Caki2 (cell line): ENCODE results near the gene SPATA4. TPM values are rescaled to one million over a fixed set of nuclear protein-coding genes. Genes with fewer than 3 reads are reported as not detected.
A peak's percentile ranks its signal among the peaks of the same experiment; 100 is the strongest.
"Not testable (repeated sequence)": the region's sequence is repeated elsewhere in the genome, so short reads cannot be mapped to it uniquely, and the experiment has no call there.

Source experiments
- DNase-seq: peaks from one replicate; pipeline ENCODE4 v3.0.0-alpha.2; 2015; ENCODE audit warnings: low read depth
- in situ Hi-C: cut with HindIII; loops from 2 replicates; pipeline ENCODE4 v1.10.0; 2016; ENCODE audit warnings: low sequenced_read_pairs, low pct_unique_long_range_greater_than_20kb, mixed read lengths
- total RNA-seq: library from RNA; depleted of rRNA; stranded (reverse); fragments of >200 nt; shearing (Covaris generic); gene quantifications from 2 replicates; pipeline ENCODE4 v1.2.3, GENCODE V29; 2014; ENCODE audit warnings: low replicate concordance; rRNA removed

SPATA4 gene
- total RNA-seq = not detected in 2 replicates

- in situ Hi-C loops = no loop called here
- DNase-seq = peak; percentile 86
These were observed at the start of gene SPATA4 for GRCh38 chr4:176195184-176195978. TSS of gene SPATA4 (minus strand) at chr4:176195585. CDS start at chr4:176195562, 23 bp downstream.

GRCh38 chr4:176242764-176243347 is 47.5 kb upstream of the SPATA4 start:
- no peak for DNase-seq
- in situ Hi-C loops = no loop called here

GRCh38 chr4:176241703-176242102 is 46.3 kb upstream of the SPATA4 start:
- in situ Hi-C loops = no loop called here

GRCh38 chr4:176238826-176239225 is 43.4 kb upstream of the SPATA4 start:
- in situ Hi-C loops = no loop called here
- no peak for DNase-seq

More at GRCh38 chr4:176241703-176242102, 46.3 kb upstream of the SPATA4 start:
- DNase-seq = no peak

GRCh38 chr4:176238157-176238610 is 42.8 kb upstream of the SPATA4 start:
- in situ Hi-C loops = no loop called here
- DNase-seq = no peak

- in situ Hi-C loops = no loop called here
- DNase-seq = no peak
These were observed 41.6 kb upstream of the SPATA4 start for GRCh38 chr4:176236946-176237345.

- in situ Hi-C loops = no loop called here
- no peak for DNase-seq
These were observed 35.5 kb upstream of the SPATA4 start for GRCh38 chr4:176230836-176231235.

GRCh38 chr4:176229645-176230044 is 34.3 kb upstream of the SPATA4 start:
- in situ Hi-C loops = no loop called here
- DNase-seq = no peak

DNA sequence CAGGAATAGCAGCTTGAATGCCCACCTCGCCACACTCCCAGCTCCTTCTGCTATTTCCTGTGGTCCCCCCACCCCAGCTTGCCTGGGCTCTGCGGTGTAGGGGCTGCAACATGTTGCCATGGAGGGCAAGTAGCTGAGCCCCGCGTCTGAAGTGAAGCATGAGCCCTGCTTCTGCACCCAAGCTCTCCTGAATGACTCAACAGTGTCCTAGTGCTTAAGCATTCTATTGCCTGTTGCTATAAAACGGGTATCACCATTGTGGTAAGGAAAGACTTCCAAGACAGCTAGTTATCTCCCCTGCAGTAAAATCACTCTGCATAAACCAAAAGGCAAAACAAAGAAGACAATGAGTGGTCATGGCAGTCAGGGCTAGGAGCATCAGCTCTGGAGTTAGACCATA is 31.4 kb upstream of the SPATA4 start:
- in situ Hi-C loops = no loop called here
- DNase-seq = no peak

GRCh38 chr4:176223561-176223960 is 28.2 kb upstream of the SPATA4 start:
- DNase-seq = no peak
- in situ Hi-C loops = no loop called here

GRCh38 chr4:176222149-176222548 is 26.8 kb upstream of the SPATA4 start:
- DNase-seq = no peak
- in situ Hi-C loops = no loop called here

DNA sequence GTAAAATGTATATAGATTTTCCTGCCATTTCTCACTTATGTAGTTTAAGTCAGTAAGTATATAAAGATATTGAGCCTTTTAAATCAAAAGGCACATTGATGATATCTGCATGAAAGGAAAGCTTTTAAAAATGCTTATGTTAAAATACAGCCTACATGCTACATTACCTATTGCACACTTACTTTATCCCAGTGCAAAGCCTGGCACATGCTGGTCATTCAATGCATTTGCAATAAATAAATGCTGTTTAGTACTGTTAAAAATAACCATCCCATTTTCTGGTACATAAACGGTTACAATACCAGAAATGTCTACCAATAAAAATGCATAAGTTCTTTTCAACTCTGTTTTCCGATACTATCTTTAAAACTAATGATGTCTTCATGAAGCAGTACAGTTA is 22.1 kb upstream of the SPATA4 start:
- no peak for DNase-seq
- in situ Hi-C loops = no loop called here

GRCh38 chr4:176212351-176212750 is 17.0 kb upstream of the SPATA4 start:
- in situ Hi-C loops, DNase-seq: not testable (repeated sequence)

GRCh38 chr4:176210579-176211296 is 15.4 kb upstream of the SPATA4 start:
- DNase-seq = no peak
- in situ Hi-C loops = no loop called here

- in situ Hi-C loops = no loop called here
- no peak for DNase-seq
These were observed 14.7 kb upstream of the SPATA4 start for GRCh38 chr4:176210101-176210500.

DNA sequence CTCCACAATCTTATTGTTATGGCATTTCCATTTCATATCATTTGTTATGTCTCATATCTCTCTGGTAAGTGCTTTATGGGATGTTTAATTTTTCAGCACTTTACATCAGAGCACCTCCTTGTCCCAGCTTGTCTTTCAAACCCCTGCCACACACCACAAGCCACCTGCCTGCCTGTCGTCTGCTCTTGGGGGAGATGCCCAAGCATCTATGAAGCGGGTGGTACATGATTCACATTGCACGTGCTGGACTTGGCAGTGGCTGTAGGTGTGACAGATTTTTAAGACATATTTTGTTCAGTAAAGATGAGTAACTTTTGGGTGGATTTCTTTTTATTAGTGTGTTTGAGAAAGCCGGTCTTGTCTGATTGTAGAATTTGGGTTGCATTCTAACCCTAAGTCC is 14.2 kb upstream of the SPATA4 start:
- in situ Hi-C loops = no loop called here

GRCh38 chr4:176207839-176208238 is 12.5 kb upstream of the SPATA4 start:
- no peak for DNase-seq
- in situ Hi-C loops = no loop called here

More for the DNA sequence above, 14.2 kb upstream of the SPATA4 start:
- DNase-seq = no peak

GRCh38 chr4:176205299-176205698 is 9.9 kb upstream of the SPATA4 start:
- in situ Hi-C loops = no loop called here
- no peak for DNase-seq

DNA sequence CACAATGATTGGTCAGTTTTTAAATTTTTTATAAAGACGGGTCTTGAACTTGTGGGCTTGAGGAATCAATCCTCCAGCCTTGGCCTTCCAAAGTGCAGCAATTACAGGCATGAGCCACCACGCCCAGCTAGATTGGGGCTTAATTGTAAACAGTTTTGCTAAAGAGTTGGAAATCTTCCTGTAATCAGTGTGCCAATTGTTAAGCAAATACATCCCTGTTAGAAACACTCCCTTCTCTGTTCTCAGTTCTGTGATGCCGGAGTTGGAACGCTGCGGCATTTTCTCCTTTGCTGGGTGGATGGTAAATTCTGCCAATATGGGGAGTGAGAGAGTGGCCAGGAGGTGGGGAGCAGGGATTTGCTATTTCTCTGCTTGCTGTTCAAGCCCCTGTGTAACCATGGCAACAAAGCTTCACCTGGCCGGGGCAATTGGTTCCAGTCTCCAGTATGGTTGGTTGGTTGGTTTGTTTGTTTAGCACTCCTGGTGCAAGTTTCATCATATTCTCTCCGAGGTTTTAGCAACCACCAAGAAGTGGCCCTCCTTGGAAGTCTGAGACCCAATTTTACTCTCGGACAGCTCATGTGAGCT is 3.0 kb upstream of the SPATA4 start:
- no peak for DNase-seq
- in situ Hi-C loops = no loop called here
